ENCODE results near the gene MRPL20. TPM values are rescaled to one million over a fixed set of nuclear protein-coding genes. Genes with fewer than 3 reads are reported as not detected.

Gene MRPL20
- total and polyA plus RNA-seq, 9 of the 15 experiments (the other 6 are each of a cell fraction or from before 2014, with no cell fraction given), result 180 to 671 (median 229) TPM

DNA sequence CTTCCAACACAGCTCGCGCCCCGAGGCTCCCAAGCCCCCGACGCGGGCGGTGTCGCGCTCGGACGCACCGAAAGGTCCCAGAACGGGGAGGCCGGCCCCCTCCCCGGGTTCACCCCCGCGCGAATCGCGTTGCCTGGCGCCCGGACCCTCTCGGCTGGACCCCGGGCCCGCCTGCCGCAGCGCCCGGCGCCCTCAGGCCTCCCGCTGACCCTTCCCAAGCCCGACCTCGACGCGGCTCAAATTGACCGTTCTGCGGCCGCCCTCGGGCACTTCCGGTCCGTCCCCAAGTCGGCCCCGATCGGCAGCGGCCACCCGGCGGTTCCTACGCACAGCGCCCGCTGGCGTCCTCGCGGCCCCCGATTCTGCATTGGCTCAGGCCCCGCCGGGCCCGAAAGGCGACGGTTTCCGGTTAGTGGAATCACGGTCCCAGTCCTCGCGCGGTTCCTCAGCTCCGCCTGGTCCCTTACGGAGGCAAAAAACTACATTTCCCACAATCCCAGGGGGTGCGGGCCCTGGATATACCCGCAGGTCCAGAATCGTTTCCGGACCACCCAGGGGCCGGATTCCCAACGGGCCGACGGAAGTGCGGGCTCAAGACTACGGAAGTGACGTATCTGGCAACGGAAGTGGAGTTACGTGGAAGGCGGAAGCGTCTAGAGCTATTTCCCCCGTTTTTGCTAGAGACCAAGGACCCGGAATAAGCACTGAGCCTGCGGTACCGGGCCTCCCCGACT lies 32.0 kb downstream of the MRPL20 start, which contains the start of gene AURKAIP1 (continued):
- TF ChIP-seq HMG20B (CRISPR knock-in tag; IDR thresholded peaks at IDR 0.05) (no peak), ZNF217 (CRISPR knock-in tag; IDR thresholded peaks at IDR 0.05) (no peak), BRD4 (IDR thresholded peaks at IDR 0.05) (no peak), RBFOX2 (IDR thresholded peaks at IDR 0.05; ENCODE audit: low read depth, low read length) (peak; percentile 91), NR1H2 (CRISPR knock-in tag; IDR thresholded peaks at IDR 0.05) (peak; percentile 79; the same call in 1 of the 2 replicates)
- TF ChIP-seq, protein P1, sequence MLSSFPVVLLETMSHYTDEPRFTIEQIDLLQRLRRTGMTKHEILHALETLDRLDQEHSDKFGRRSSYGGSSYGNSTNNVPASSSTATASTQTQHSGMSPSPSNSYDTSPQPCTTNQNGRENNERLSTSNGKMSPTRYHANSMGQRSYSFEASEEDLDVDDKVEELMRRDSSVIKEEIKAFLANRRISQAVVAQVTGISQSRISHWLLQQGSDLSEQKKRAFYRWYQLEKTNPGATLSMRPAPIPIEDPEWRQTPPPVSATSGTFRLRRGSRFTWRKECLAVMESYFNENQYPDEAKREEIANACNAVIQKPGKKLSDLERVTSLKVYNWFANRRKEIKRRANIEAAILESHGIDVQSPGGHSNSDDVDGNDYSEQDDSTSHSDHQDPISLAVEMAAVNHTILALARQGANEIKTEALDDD (IDR thresholded peaks at IDR 0.05), result no peak
- TF ChIP-seq, protein P2, sequence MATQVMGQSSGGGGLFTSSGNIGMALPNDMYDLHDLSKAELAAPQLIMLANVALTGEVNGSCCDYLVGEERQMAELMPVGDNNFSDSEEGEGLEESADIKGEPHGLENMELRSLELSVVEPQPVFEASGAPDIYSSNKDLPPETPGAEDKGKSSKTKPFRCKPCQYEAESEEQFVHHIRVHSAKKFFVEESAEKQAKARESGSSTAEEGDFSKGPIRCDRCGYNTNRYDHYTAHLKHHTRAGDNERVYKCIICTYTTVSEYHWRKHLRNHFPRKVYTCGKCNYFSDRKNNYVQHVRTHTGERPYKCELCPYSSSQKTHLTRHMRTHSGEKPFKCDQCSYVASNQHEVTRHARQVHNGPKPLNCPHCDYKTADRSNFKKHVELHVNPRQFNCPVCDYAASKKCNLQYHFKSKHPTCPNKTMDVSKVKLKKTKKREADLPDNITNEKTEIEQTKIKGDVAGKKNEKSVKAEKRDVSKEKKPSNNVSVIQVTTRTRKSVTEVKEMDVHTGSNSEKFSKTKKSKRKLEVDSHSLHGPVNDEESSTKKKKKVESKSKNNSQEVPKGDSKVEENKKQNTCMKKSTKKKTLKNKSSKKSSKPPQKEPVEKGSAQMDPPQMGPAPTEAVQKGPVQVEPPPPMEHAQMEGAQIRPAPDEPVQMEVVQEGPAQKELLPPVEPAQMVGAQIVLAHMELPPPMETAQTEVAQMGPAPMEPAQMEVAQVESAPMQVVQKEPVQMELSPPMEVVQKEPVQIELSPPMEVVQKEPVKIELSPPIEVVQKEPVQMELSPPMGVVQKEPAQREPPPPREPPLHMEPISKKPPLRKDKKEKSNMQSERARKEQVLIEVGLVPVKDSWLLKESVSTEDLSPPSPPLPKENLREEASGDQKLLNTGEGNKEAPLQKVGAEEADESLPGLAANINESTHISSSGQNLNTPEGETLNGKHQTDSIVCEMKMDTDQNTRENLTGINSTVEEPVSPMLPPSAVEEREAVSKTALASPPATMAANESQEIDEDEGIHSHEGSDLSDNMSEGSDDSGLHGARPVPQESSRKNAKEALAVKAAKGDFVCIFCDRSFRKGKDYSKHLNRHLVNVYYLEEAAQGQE (IDR thresholded peaks at IDR 0.05; ENCODE audit: borderline replicate concordance), result no peak
- TF ChIP-seq, protein P2 (CRISPR knock-in tag; IDR thresholded peaks at IDR 0.05; ENCODE audit: low read depth), result peak; percentile 71
- TF ChIP-seq, protein P3, sequence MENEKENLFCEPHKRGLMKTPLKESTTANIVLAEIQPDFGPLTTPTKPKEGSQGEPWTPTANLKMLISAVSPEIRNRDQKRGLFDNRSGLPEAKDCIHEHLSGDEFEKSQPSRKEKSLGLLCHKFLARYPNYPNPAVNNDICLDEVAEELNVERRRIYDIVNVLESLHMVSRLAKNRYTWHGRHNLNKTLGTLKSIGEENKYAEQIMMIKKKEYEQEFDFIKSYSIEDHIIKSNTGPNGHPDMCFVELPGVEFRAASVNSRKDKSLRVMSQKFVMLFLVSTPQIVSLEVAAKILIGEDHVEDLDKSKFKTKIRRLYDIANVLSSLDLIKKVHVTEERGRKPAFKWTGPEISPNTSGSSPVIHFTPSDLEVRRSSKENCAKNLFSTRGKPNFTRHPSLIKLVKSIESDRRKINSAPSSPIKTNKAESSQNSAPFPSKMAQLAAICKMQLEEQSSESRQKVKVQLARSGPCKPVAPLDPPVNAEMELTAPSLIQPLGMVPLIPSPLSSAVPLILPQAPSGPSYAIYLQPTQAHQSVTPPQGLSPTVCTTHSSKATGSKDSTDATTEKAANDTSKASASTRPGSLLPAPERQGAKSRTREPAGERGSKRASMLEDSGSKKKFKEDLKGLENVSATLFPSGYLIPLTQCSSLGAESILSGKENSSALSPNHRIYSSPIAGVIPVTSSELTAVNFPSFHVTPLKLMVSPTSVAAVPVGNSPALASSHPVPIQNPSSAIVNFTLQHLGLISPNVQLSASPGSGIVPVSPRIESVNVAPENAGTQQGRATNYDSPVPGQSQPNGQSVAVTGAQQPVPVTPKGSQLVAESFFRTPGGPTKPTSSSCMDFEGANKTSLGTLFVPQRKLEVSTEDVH (IDR thresholded peaks at IDR 0.05; ENCODE audit: low read depth, partially characterized antibody), result peak; percentile 99
